GM19240 (cell line): ENCODE results near the gene MAOB.
"Not testable (repeated sequence)": the region's sequence is repeated elsewhere in the genome, so short reads cannot be mapped to it uniquely, and the experiment has no call there.

Experiments used
- DNase-seq: peaks from one replicate; pipeline ENCODE4 v3.0.0; 2011; ENCODE audit warnings: low spot score; ENCODE audit not compliant: insufficient read length

The MAOB gene

DNA sequence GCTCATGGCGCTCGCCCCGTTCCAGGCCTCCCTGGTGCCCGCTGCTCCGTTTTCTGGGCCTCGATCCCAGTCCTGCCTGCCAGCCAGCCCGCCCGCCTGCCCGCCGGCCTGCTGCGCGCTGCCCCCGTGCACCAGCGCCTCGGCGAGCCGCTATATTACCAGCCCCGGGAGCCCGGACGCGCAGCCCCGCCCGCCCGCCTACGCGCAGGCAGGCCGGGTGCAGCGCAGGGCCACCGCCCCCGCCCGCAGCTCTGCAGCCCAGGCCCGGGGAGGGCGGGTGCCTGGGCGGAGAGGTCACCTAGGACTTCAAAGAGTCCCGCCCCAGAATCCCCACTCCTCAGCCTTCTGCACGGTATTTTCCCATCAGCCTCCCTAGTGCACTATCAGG lies at the start of gene MAOB:
TSS of gene MAOB (minus strand) at position 157 of the 388 bp plus-strand sequence. CDS start at position 6, 151 bp downstream.
- DNase-seq = no peak

DNA sequence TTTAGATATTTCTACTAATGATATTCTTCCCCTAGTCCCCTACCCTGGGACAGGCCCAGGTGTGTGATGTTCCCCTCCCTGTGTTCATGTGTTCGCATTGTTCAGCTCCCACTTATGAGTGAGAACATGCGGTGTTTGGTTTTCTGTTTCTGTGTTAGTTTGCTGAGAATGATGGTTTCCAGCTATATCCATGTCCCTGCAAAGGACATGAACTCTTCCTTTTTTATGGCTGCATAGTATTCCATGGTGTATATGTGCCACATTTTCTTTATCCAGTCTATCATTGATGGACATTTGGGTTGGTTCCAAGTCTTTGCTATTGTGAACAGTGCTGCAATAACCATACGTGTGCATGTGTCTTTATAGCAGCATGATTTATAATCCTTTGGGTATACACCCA lies 39.8 kb upstream of the MAOB start:
- DNase-seq = not testable (repeated sequence)

GRCh38 chrX:43910772-43911171 lies 28.5 kb upstream of the MAOB start:
- DNase-seq = not testable (repeated sequence)

- DNase-seq = no peak
Observed at GRCh38 chrX:43910012-43910411, 27.8 kb upstream of the MAOB start.

DNA sequence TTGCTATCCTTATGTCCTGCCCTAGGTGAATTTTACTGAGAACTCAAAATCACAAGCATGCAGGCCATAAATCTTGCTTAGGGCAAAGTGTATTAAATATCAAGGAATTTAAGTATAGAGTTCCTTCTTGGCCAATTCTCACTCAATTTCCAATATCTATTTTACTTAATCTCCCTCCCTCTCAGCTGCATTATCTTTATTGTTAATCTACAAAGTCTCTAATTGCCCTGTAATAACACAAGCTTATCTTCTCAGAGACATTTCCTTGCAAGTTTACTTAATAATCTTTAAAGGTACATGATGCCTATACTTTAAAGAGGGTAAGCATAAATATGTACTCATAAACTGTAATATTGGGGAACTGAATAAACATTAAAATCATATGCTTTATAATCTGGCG lies 26.9 kb upstream of the MAOB start:
- DNase-seq = no peak

DNA sequence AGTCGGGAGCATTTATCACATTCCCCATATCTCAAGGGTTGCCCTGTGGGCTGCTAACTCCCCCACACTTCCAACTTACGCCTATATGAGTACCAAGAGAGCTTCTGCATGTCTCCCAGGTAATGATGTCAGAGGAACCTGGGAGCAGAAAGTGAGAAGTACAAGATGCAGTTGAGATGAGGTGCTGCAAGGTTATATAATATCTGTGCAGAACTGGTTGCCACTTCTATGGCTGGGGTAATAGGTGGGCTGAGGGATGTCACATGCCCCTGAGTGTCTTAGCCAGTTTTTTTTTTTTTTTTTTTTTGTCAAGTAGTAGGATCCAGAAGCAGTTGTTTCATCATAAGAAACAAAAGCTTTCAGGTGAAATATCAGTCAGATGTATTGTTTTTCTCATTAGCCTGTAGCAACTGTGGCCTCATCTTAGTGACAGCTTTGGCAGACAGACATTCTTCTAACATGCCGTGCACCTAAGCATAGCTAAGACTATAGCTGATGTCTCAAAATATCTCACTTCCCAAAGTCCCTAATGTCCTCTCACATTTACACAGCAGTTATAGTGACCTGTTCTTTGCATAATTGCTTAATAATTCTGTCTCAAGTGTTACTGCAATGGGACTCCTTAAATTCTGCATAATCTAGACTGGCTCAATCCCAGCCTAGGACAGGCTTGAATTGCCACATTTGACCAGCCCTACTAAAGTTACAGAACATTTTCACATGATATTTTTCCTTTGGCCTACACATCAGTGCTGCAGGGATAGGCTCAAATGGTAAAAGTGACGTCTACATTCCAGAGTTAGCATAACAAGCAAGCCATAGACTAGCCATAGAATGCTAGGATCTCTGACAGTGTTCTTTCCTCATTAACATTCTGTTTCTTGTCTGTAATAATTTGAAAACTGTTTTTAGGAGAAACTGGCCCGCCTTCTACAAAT lies 17.9 kb upstream of the MAOB start:
- no peak for DNase-seq

DNA sequence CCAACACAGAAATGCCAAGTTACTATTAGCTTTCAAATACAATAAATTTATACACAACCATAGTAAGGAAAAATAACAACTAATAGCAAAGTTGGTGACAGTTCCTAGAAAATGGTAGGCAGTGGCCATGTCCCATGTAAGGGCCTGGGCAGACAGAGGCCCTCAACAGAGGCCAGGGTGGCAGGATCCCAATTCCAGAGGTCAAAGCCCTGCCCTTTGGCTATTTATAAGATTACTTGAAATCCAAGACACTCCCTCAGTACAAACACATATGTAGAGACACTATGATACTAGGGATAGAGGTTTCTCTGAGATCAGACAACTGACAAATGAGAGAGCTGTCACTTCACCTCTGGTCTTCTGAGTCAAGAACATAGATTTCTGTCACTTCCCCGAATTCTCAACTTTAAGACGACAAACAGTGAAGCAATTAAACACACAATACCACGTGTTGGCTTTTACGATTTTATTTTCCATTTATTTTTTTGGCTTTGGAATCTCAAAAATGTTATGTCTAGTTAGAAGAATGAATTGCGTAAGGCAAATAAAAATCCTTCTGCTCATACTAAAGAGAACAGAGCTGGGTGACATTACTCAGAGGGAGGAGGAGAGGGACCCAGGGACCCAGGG lies 16.3 kb upstream of the MAOB start:
- no peak for DNase-seq

DNA sequence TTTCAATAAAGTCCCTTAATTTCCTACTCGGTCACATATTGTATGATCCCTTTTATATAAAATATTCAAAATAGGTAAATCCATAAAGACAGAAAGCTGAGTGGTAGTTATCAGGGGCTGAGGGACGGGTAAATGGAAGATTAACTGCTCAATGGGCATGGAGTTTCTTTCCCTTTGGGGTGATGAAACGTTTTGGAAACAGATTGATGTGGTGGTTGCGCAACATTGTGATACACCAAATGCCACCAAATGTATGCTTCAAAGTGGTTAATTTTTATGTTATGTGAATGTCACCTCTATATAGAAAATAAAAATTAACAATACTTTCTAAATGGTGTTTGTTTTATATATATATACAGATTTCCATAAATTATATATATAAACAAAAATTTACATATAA lies 15.0 kb upstream of the MAOB start:
- DNase-seq = no peak

- no peak for DNase-seq
Observed at GRCh38 chrX:43892336-43892870, 10.2 kb upstream of the MAOB start.

- DNase-seq = no peak
Observed at GRCh38 chrX:43885617-43886016, 3.4 kb upstream of the MAOB start.

DNA sequence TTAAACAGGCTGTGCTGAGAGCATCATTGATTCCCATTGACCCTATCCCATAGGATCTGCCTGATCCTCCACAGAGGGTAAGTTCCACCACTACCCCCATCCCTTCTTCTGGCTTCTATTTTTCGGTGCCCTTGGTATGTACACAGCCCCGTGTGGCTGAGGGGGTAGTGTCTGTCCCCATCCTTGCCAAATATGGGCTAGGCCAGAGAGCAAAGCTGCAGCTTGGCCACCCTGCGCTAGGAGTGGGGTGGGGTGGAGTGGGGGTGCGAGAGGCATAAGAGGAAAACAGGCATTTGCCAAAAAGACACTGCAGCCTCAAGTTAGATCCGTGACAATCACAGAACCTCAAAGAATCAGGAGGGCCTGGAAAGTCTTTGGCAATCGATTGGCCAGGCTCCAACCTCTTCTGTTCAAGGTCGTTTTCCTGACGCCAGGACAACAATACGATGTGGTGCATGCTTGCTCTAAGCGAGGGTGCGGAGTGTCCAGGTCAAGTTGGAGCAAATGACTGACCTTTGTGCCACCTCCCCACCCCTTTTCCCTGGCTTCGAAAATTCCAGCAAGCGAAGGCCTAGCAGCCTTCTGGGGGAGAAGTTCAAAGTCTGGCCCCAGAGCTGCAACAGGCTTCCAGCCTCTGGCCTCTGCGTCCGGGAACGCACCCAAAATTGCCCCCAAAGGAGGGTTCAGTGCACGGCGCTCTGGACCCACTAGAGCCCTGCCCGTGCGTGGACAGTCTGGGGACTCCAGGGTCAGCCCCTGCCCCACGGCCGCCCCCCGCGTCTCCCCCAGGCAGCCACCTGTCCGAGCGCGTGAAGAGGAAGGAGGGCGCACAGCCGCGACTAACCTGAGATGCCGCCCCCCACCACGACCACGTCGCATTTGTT lies 598 bp downstream of the MAOB start:
- no peak for DNase-seq

DNA sequence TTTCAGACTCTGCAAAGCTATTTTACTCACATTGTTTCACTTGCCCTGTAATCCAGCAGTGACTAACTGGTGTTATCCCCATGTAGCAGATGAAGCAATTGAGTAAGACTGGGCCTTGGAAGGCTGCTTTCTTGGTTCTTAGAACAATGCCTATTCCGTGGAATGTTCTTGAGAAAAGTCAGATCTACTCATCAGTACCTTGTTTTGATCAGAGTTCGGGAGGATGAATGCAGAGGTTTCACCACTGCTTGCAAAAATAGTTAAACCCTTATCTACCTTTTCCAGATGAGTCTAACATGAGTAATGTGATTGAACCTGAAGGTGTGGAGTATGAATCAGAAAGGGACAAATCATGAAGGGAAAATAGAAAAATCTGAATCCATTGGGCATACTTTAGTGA lies 1.8 kb downstream of the MAOB start:
- no peak for DNase-seq

DNA sequence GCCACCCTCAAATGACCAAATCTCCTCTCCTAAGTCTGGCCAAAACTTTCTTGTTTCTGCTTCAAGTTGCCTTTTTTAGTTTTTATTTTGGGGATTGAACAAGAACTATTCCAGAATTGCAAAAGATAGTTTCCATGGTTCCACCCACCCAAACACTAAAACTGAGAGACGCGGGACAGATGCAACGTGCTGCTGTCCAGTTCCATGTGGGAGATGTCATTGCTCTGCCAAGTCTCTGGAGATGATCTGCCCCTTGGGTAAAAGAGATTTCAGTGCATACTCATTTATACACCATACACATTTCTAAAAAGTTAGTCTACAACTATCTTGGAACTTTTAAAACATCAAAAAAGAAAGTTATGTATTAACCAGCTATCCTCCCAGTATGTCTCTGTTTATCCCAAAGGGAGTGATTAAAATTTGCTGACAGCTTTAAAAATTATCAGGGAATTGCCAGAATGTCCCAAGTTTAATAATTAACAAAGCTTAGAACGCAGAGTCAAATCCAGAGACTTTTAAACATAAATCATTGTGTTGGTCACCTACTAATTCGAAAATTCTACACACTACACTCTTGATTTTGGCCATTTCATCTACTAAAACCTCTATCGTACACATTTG lies 3.2 kb downstream of the MAOB start:
- no peak for DNase-seq

DNA sequence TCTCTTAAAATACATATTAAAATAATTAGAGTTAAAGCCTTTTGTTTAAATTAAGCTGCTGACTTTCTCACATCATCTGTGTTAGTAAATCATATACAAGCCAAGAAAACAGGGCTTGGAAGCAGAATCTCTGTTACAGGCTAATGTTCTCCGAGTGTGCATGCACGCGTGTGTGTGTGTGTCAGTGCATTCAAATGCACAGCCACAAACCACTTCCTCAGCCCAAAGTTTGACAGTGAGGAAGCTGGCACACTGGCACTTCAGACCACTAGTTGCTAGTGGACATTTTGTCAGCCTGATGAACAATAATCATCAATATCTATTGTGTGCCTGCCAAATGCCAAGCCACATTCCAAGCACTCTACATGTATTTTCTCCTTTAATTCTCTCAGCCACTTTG lies 5.6 kb downstream of the MAOB start:
- DNase-seq = no peak

- no peak for DNase-seq
Observed at GRCh38 chrX:43870758-43871419, 11.4 kb downstream of the MAOB start.

- no peak for DNase-seq
Observed at GRCh38 chrX:43870011-43870410, 12.2 kb downstream of the MAOB start.

DNA sequence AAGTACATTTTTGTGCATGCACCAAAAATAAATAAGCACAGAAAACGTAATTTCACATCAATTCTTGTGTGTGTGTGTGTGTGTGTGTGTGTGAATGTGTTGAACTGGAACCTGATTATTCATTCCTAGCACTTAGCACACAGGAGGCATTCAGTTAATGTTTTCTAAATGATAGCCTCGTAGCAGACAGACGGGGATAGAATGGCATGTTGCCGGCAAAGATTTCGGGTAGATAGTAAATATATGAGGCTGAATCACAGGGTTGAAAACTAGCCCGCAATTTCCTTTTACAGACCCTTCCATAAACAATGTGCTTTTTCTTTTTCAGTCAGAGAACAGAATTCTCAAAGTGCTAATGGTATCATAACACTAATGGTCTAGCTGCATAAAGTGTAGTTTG lies 13.5 kb downstream of the MAOB start:
- DNase-seq = no peak

DNA sequence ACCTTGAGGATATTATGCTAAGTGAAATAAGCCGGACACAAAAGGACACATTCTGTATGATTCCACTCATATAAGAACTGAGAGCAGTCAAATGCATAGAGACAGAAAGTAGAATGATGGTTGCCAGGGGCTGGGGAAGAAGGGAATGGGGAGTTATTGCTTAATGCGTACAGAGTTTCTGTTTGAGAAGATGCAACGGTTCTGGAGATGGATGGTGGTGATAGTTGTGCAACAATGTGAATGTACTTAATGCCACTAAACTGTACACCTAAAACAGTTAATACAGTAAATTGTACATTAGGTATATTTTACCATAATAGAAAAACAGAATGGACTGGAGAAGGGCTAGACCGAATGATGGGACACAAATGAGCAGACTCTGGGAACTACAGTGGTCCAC lies 15.8 kb downstream of the MAOB start:
- DNase-seq = no peak

GRCh38 chrX:43865791-43866190 lies 16.5 kb downstream of the MAOB start:
- DNase-seq = no peak

DNA sequence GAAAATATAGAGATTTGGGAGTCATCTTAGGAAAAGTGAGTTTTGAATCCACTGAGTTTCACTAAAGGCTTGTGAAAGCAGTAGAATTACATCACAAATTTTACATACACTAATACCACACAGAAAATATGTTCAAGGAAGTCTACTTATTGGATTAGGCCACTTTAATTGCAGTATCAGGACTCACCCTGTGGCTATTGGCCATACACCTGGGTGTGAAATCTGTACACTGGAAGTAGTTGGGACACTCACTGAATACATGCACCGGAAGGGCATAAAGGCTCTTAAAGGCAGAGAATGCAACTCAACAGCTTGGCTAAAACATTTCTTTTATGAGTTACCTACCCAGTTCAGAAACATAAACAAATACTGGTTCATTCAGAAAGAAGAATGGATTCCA lies 19.8 kb downstream of the MAOB start:
- no peak for DNase-seq

GRCh38 chrX:43861750-43862149 lies 20.5 kb downstream of the MAOB start:
- no peak for DNase-seq
